ENCODE results near the gene PTPN23.
"Not testable (repeated sequence)": the region's sequence is repeated elsewhere in the genome, so short reads cannot be mapped to it uniquely, and the experiment has no call there.

Gene PTPN23

DNA sequence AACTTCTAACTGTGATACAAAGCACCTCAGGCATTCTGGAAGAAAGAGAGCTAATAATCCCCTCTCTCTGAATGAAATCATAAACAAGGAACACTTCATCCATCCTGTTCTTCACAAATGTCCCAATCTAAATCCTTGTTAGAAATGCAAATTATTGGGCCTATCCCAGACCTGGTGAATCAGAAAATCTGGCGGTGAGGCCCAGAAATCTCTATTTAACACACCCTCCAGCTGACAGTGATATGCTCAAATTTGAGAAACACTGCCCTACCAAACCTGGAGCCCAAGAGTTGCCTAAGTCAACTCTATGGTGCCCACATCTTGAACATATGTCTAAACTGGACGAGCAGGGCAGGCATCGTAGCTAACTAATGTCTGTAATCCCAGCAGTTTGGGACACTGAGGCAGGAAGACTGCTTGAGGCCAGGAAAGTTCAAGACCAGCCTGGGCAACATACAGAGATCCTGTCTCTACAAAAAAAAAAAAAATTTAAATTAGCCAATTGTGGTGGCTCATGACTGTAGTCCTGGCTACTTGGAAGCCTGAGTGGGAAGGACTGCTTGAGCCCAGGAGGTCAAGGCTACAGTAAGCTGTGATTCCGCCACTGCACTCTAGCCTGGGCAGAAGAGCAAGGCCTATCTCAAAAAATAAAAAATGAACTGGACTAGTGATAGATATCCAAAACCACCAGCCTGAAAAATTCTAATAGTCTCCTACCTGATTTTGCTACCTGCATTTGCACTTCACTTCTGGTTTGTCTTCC lies 71.8 kb downstream of the PTPN23 start:
- DNase-seq (ENCODE audit: low read depth) = no peak

- DNase-seq (ENCODE audit: low read depth) = no peak
Measured at GRCh38 chr3:47455806-47456452, 75.1 kb downstream of the PTPN23 start.

- DNase-seq (ENCODE audit: low read depth) = no peak
Measured at GRCh38 chr3:47456984-47457383, 76.2 kb downstream of the PTPN23 start.

DNA sequence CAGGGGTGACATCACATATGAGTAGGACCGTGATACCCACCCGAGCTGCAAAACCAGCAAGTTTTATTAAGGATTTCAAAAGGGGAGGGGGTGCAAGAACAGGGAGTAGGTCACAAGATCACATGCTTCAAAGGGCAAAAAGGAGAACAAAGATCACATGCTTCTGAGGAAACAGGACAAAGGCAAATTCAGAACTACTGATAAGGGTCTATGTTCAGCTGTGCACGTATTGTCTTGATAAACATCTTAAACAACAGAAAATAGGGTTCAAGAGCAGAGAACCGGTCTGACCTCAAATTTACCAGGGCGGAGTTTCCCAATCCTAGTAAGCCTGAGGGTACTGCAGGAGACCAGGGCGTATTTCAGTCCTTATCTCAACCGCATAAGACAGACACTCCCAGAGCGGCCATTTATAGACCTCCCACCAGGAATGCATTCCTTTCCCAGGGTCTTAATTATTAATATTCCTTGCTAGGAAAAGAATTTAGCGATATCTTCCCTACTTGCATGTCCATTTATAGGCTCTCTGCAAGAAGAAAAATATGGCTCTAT lies 78.8 kb downstream of the PTPN23 start:
- not testable (repeated sequence) for DNase-seq (ENCODE audit: low read depth)

Measured in activated gamma-delta T cell treated with anti-CD3 and anti-CD28 coated beads, Interleukin-2, amount 50 U/mL, for 16 hours (primary cell).